Adrenal gland (tissue), 12 donors: ENCODE measurements around the gene ACER2. TPM values are rescaled to one million over a fixed set of nuclear protein-coding genes. Genes with fewer than 3 reads are reported as not detected.

ENCODE experiments used
- DNase-seq, 7 donors: peaks; one replicate each; pipeline ENCODE4 v3.0.0-alpha.2; 2019 to 2020
- H3K27ac ChIP-seq, 5 donors: fragments of 200-600 bp; sonication (generic) in 4 of 5; 1 replicate in 3 of 5; 2 replicates in 2 of 5; pipeline versions ENCODE4 v1.5.1 to v1.8.0; 2016 to 2020; ENCODE audit warnings: mild to moderate bottlenecking in 1 of 5
- H3K27me3 ChIP-seq: fragments of 200-600 bp; 2 replicates; pipeline ENCODE4 v1.8.0; 2021
- H3K36me3 ChIP-seq, 2 donors: fragments of 200-600 bp; replicated peaks in 1 of 2; 1 replicate in 1 of 2; 2 replicates in 1 of 2; pipeline versions ENCODE4 v1.5.1 to v1.8.0; 2018 to 2022
- H3K4me1 ChIP-seq, 2 donors: fragments of 200-600 bp; replicated peaks in 1 of 2; 1 replicate in 1 of 2; 2 replicates in 1 of 2; pipeline versions ENCODE4 v1.5.1 to v1.8.0; 2018 to 2021
- H3K4me3 ChIP-seq, 4 donors: fragments of 200-600 bp; sonication (generic) in 3 of 4; one replicate each; pipeline ENCODE4 v1.5.1; 2016 to 2018
- H3K9me3 ChIP-seq, 3 donors: fragments of 200-600 bp; sonication (generic) in 1 of 3; replicated peaks in 1 of 3; 1 replicate in 2 of 3; 2 replicates in 1 of 3; pipeline versions ENCODE4 v1.5.1 to v1.8.0; 2016 to 2021
- POLR2A ChIP-seq, 2 donors: fragments of 450-650 bp; IDR thresholded peaks; one replicate each; pipeline ENCODE4 v1.6.1; 2017; ENCODE audit warnings: antibody characterized with exemption in 2 of 2, mild to moderate bottlenecking in 2 of 2, moderate library complexity in 1 of 2
- WGBS, 4 donors: extraction: QIAGEN DNeasy Blood & Tissue Kit in 2 of 4; methylation state at CpG; one replicate each; pipeline versions ENCODE4 v1.1.5 to v1.1.7; 2013 to 2017; 5-methylcytosine and 5-hydroxymethylcytosine counted together
- intact Hi-C, 2 donors: fragments of 100-400 bp; cut with DNase I; formaldehyde crosslinking; loops; one replicate each; pipeline versions ENCODE4 v1.14.1 to v1.15.0; 2022 to 2023
- polyA plus RNA-seq, 3 donors: library from polyadenylated mRNA; stranded (reverse); fragments of 200-250 nt in 2 of 3; fragments of 350-450 nt in 1 of 3; fragmentation: Illumina TruSeq in 1 of 3; extraction: RNeasy Lipid Tissue Mini Kit (QIAGEN cat#74804) in 1 of 3; gene quantifications; one replicate each; pipeline ENCODE4 v1.2.3, GENCODE V29; 2013 to 2014
- total RNA-seq, 9 donors: library from RNA; depleted of rRNA in 4 of 9; stranded (reverse); fragments of >200 nt in 4 of 9; fragments of 120-200 nt in 1 of 9; fragmentation: NEBNext Ultra II Directional in 1 of 9; extraction: Animal tissue kit (Norgen Biotek cat#: 25700) in 1 of 9; gene quantifications; one replicate each; pipeline versions ENCODE4 v1.1.0 to v1.2.4, GENCODE V29; 2013 to 2023
- TF ChIP-seq, protein P1 (sequence below), 6 experiments: fragments of 450-650 bp in 4 of 6; fragments of 200-600 bp in 2 of 6; sonication (generic) in 1 of 6; IDR thresholded peaks; 1 replicate in 5 of 6; 2 replicates in 1 of 6; pipeline versions ENCODE4 v1.5.1 to v1.8.0; 2016 to 2021; ENCODE audit warnings: antibody characterized with exemption in 6 of 6, mild to moderate bottlenecking in 2 of 6, moderate library complexity in 1 of 6
- donor health status: healthy with polysubstance abuse.
- donor health status: Bipolar disorder and iron deficiency.
- donor health status: DM: yes; HTN: yes; CAD: no.
- donor health status: DM: no; HTN: no; CAD: no.
- donor health status: DM: no; HTN: no; CAD: no.
- donor health status: DM: yes; HTN: yes; CAD: no.

ACER2 gene
- total and polyA plus RNA-seq, 12 donors: 0.24 to 10.0 (median 5.3) TPM

DNA sequence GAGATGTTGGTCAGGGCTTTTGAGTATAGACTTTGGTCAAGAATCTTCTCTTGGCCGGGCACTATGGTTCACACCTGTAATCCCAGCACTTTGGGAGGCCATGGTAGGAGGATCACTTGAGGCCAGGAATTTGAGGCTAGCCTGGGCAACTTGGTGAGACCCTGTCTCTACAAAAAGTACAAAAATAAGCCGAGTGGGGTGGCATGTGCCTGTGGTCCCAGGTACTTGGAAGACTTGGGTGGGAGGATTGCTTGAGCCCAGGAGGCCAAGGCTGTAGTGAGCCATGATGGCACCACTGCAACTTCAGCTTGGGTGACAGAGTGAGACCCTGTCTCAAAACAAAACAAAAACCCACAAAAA lies 57.5 kb downstream of the ACER2 start:
- Histone ChIP-seq H3K4me3 (no peak overlapping the region), H3K27ac (no peak overlapping the region), H3K9me3 (no peaks in the 10 kb centered on the region), H3K27me3 (no peaks in the 10 kb centered on the region), H3K36me3 (no peaks in the 10 kb centered on the region), H3K4me1 (peaks cover 0 to 5% of the 10 kb centered on the region in 2 donors)
- TF ChIP-seq, protein P1, sequence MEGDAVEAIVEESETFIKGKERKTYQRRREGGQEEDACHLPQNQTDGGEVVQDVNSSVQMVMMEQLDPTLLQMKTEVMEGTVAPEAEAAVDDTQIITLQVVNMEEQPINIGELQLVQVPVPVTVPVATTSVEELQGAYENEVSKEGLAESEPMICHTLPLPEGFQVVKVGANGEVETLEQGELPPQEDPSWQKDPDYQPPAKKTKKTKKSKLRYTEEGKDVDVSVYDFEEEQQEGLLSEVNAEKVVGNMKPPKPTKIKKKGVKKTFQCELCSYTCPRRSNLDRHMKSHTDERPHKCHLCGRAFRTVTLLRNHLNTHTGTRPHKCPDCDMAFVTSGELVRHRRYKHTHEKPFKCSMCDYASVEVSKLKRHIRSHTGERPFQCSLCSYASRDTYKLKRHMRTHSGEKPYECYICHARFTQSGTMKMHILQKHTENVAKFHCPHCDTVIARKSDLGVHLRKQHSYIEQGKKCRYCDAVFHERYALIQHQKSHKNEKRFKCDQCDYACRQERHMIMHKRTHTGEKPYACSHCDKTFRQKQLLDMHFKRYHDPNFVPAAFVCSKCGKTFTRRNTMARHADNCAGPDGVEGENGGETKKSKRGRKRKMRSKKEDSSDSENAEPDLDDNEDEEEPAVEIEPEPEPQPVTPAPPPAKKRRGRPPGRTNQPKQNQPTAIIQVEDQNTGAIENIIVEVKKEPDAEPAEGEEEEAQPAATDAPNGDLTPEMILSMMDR (IDR thresholded peaks at IDR 0.05): no peak
- no peak for TF ChIP-seq POLR2A (IDR thresholded peaks at IDR 0.05)
- no peak for DNase-seq
- intact Hi-C loops: no loop called here
- WGBS, 4 donors: 78 to 88% (median 84%) methylated on average over 2 of the region's 2 CpGs

DNA sequence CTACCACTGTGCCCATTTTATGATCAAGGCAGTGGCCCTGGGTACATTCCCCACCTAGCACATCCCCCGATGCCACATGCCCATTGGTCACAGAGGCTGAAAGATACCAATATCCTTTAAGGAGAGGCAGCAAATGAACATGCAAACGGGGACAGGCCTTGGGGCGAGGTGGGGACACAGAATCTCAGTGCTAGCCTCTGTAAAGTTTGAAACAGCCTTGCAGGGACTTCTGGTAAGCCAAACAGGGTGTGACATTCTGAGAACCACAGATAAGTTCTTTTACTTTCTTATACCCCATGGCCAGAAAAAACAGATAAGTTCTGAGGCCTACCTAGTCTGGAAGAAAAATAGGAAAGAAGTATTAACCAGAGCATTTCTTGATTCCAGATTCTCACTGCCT lies 60.5 kb downstream of the ACER2 start:
- WGBS, 4 donors: 90 to 96% (median 91%) methylated on average over 3 of the region's 3 CpGs
- Histone ChIP-seq H3K4me3 (no peak overlapping the region), H3K36me3 (no peaks in the 10 kb centered on the region), H3K27ac (no peak overlapping the region), H3K9me3 (no peaks in the 10 kb centered on the region), H3K27me3 (no peaks in the 10 kb centered on the region), H3K4me1 (peaks cover 3 to 4% of the 10 kb centered on the region in 2 donors)
- DNase-seq: no peak
- intact Hi-C loops: no loop called here
- no peak for TF ChIP-seq POLR2A (IDR thresholded peaks at IDR 0.05)
- TF ChIP-seq, protein P1 (IDR thresholded peaks at IDR 0.05): no peak

DNA sequence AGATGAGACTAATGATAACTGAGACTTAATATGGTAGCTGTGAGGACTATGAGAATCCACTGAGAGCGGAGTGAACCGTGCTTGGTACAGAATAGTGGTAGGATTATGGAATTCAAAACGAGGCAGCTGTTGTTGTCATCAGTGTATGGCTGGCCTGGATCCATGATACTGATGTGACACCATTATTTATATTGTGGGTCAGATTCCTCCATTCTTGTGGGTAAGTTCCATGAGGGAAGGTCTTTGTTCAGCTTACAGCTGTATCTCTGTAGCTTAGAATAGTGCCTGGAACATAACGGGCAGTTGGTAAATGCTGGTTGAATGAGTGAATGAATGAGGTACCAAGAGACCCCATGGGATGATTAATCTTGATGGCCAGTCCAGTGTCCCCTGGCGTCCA lies 61.8 kb downstream of the ACER2 start:
- Histone ChIP-seq H3K4me1 (peaks cover 0 to 4% of the 10 kb centered on the region in 2 donors), H3K27me3 (no peaks in the 10 kb centered on the region), H3K4me3 (no peak overlapping the region), H3K36me3 (no peaks in the 10 kb centered on the region), H3K27ac (no peak overlapping the region), H3K9me3 (no peaks in the 10 kb centered on the region)
- intact Hi-C loops: loop anchor here (5.0 to 10.0 kb wide), 2 partner anchors 452 to 454 kb away; no protein-coding TSS in a partner anchor
- TF ChIP-seq POLR2A (IDR thresholded peaks at IDR 0.05): no peak
- TF ChIP-seq, protein P1 (IDR thresholded peaks at IDR 0.05): no peak
- WGBS, 4 donors: 43 to 69% (median 60%) methylated on average over 5 of the region's 5 CpGs
- no peak for DNase-seq

DNA sequence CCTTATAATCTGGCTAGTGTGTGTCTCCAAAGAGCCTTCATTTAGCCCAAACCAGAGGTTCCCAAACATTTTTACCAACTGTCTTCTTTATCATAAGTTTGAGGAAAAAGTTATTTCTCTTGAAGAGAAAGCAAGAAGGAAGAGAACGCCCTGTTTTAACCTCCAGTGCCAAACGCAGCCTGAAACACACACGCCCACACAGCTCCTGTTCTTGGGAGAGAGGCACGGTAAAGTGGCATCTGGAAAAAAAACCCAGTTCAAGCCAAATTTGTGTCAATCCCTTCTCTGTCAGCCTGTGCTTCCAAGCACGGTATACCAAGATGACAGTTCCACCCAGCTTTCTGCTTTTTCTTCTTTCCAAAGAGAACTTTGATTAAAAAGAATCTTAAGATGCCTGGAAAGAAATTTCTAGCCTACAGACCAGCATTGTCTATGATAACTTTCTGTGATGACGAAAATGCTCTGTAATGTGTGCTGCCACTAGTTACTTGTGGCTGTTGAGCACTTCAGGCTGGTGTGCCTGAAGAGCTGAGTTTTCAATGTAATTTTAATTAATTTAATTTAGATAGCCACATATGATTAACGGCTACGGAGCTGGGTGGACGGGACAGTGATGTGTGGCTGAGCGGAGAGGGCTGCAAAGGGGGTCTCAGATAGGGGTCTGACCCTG lies 62.3 kb downstream of the ACER2 start:
- no peaks in the 10 kb centered on the region for H3K9me3 ChIP-seq
- no peak overlapping the region for H3K27ac ChIP-seq
- DNase-seq: no peak
- TF ChIP-seq, protein P1 (IDR thresholded peaks at IDR 0.05): no peak
- no peak for TF ChIP-seq POLR2A (IDR thresholded peaks at IDR 0.05)
- 47 to 56% (median 49%) methylated on average over 10 of the region's 10 CpGs for WGBS, 4 donors
- H3K4me1 ChIP-seq: peaks cover 0 to 4% of the 10 kb centered on the region in 2 donors
- H3K36me3 ChIP-seq: no peaks in the 10 kb centered on the region
- no peak overlapping the region for H3K4me3 ChIP-seq
- intact Hi-C loops: loop anchor here (5.0 to 10.0 kb wide), 2 partner anchors 451 to 454 kb away; no protein-coding TSS in a partner anchor
- H3K27me3 ChIP-seq: no peaks in the 10 kb centered on the region
